Measurements from ENCODE around the gene LAMB4.

Gene LAMB4

GRCh38 chr7:108078211-108078673 is 51.9 kb downstream of the LAMB4 start:
- DNase-seq = no peak

- DNase-seq = no peak
These were observed 52.5 kb downstream of the LAMB4 start for GRCh38 chr7:108077709-108078108.

- DNase-seq = no peak
These were observed 54.0 kb downstream of the LAMB4 start for GRCh38 chr7:108076156-108076555.

- no peak for DNase-seq
These were observed 56.7 kb downstream of the LAMB4 start for GRCh38 chr7:108073305-108074070.

GRCh38 chr7:108072739-108073138 is 57.4 kb downstream of the LAMB4 start:
- DNase-seq = no peak

- no peak for DNase-seq
These were observed 58.0 kb downstream of the LAMB4 start for GRCh38 chr7:108072116-108072515.

- no peak for DNase-seq
These were observed 58.6 kb downstream of the LAMB4 start for GRCh38 chr7:108071551-108071950.

GRCh38 chr7:108069646-108070045 is 60.5 kb downstream of the LAMB4 start:
- no peak for DNase-seq

- DNase-seq = no peak
These were observed 62.3 kb downstream of the LAMB4 start for GRCh38 chr7:108067844-108068243.

- DNase-seq = no peak
These were observed 63.7 kb downstream of the LAMB4 start for GRCh38 chr7:108066486-108066885.

- no peak for DNase-seq
These were observed 66.6 kb downstream of the LAMB4 start for GRCh38 chr7:108063520-108063933.

- DNase-seq = no peak
These were observed 67.7 kb downstream of the LAMB4 start for GRCh38 chr7:108062250-108063014.

GRCh38 chr7:108059526-108059925 is 70.6 kb downstream of the LAMB4 start:
- no peak for DNase-seq

GRCh38 chr7:108057951-108058481 is 72.1 kb downstream of the LAMB4 start:
- DNase-seq = no peak

GRCh38 chr7:108055611-108056021 is 74.5 kb downstream of the LAMB4 start:
- DNase-seq = no peak

- no peak for DNase-seq
These were observed 75.6 kb downstream of the LAMB4 start for GRCh38 chr7:108054537-108054936.

- no peak for DNase-seq
These were observed 76.9 kb downstream of the LAMB4 start for GRCh38 chr7:108053250-108053649.

- no peak for DNase-seq
These were observed 78.7 kb downstream of the LAMB4 start for GRCh38 chr7:108051454-108051853.

GRCh38 chr7:108049962-108050361 is 80.2 kb downstream of the LAMB4 start:
- DNase-seq = no peak

- DNase-seq = no peak
These were observed 81.7 kb downstream of the LAMB4 start for GRCh38 chr7:108048422-108048821.

GRCh38 chr7:108046952-108047506 is 83.1 kb downstream of the LAMB4 start:
- DNase-seq = no peak

- no peak for DNase-seq
These were observed 84.5 kb downstream of the LAMB4 start for GRCh38 chr7:108045669-108046068.

GRCh38 chr7:108045154-108045553 is 85.0 kb downstream of the LAMB4 start:
- DNase-seq = no peak

GRCh38 chr7:108044345-108044744 is 85.8 kb downstream of the LAMB4 start:
- DNase-seq = no peak

Data from AML-193 (cell line).